Muscle layer of duodenum (tissue), 2 donors: ENCODE results near the gene CAPZA2.
A peak's percentile ranks its signal among the peaks of the same experiment; 100 is the strongest.
"Not testable (repeated sequence)": the region's sequence is repeated elsewhere in the genome, so short reads cannot be mapped to it uniquely, and the experiment has no call there.

Experiments
- H3K27ac ChIP-seq: one replicate; pipeline ENCODE4 v1.7.0; 2013; ENCODE audit warnings: mild to moderate bottlenecking, low read length
- H3K27me3 ChIP-seq: one replicate; pipeline ENCODE4 v1.7.0; 2013; ENCODE audit warnings: low read depth, mild to moderate bottlenecking, control low read depth, low read length
- H3K36me3 ChIP-seq, 2 donors: one replicate each; pipeline ENCODE4 v1.7.0; 2013; ENCODE audit warnings: low read length in 2 of 2, control low read depth in 1 of 2, mild to moderate bottlenecking in 1 of 2; ENCODE audit not compliant: insufficient read depth in 2 of 2, control insufficient read depth in 1 of 2
- H3K4me1 ChIP-seq, 2 donors: one replicate each; pipeline ENCODE4 v1.7.0; 2013; ENCODE audit warnings: low read length in 2 of 2, mild to moderate bottlenecking in 2 of 2, control low read depth in 1 of 2, moderate library complexity in 1 of 2; ENCODE audit not compliant: insufficient read depth in 2 of 2, control insufficient read depth in 1 of 2
- H3K4me3 ChIP-seq, 2 donors: one replicate each; pipeline ENCODE4 v1.7.0; 2013; ENCODE audit warnings: low read length in 2 of 2, low read depth in 1 of 2, mild to moderate bottlenecking in 1 of 2
- H3K9me3 ChIP-seq, 2 donors: one replicate each; pipeline ENCODE4 v1.7.0; 2013; ENCODE audit warnings: low read length in 2 of 2, control low read depth in 1 of 2, mild to moderate bottlenecking in 1 of 2; ENCODE audit not compliant: control insufficient read depth in 1 of 2
- donor health status: healthy.

Gene CAPZA2

DNA sequence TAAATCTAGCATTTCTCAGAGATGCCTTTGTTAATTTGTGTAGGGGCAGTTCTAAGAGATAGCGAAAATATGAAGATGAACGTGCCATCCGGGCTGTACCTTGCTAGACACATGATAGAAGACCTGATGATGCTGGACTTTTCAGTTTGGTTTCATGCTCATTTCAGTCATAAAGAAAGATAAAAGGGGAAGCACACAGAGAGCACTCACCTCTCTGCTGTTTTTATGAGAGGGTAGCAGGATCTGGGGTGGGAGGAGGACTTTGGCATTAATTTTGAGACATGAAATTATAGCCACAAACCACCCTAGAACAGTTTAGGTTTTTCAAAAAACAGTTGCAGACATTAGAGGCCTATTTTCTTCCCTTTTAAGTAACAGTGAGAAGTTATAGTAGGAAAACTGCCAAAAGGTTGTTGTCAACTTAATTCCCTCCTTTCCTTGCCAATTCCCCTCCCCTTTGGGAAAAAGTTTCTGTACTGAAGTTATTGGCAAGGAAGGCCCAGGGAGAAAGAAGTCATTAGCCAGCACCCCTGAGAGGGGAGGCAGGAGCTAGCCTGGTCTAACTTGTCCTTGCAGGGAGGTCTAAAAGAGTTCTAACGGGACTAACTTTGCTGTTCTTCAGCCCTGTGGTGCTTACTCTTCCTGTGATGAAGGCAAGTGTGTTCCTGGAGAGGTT lies 93.6 kb downstream of the CAPZA2 start:
- Histone ChIP-seq H3K9me3 (no peaks in the 10 kb centered on the region), H3K27ac (peak overlapping the region; percentile 33), H3K4me1 (peaks cover 10 to 13% of the 10 kb centered on the region in 2 donors), H3K27me3 (no peaks in the 10 kb centered on the region), H3K36me3 (no peaks in the 10 kb centered on the region), H3K4me3 (no peak overlapping the region)

DNA sequence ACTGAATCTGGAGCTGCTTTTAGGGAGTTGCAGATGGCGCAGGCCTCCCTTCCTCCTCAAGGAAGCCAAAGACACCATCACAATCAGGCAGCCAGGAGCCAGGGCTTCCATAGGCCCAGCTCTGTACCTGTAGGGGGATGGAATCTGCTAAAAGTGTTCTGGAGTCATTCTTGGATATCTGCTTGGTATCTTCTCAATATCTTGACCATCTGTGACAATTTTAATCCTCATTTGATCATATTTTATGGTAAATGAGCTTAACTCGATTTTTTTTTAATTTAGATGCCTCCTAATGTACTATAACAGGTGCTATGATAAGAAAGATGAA lies 94.1 kb downstream of the CAPZA2 start:
- Histone ChIP-seq H3K27ac (peak overlapping the region; percentile 33), H3K4me3 (no peak overlapping the region), H3K36me3 (no peaks in the 10 kb centered on the region), H3K9me3 (no peaks in the 10 kb centered on the region), H3K27me3 (no peaks in the 10 kb centered on the region), H3K4me1 (peaks cover 10 to 13% of the 10 kb centered on the region in 2 donors)

DNA sequence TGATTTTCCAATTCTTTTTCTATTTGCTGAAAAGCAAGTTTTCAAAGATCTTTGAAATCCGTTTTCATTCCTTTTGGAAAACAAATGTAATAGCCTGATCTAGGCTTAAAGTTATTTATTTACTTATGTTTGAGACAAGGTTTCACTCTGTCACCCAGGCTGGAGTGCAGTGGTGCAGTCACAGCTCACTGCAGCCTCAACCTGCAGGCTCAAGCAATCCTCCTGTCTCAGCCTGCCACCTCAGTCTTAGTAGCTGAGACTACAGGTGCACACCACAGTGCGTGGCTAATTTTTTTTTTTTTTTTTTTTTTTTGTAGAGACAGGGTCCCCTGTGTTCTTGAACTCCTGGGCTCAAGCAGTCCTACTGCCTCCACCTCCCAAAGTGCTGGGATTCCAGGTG lies 95.5 kb downstream of the CAPZA2 start:
- H3K27me3 ChIP-seq: no peaks in the 10 kb centered on the region
- H3K9me3 ChIP-seq: no peaks in the 10 kb centered on the region
- H3K4me3 ChIP-seq: no peak overlapping the region
- peaks cover 10 to 13% of the 10 kb centered on the region in 2 donors for H3K4me1 ChIP-seq
- H3K36me3 ChIP-seq: no peaks in the 10 kb centered on the region
- no peak overlapping the region for H3K27ac ChIP-seq

DNA sequence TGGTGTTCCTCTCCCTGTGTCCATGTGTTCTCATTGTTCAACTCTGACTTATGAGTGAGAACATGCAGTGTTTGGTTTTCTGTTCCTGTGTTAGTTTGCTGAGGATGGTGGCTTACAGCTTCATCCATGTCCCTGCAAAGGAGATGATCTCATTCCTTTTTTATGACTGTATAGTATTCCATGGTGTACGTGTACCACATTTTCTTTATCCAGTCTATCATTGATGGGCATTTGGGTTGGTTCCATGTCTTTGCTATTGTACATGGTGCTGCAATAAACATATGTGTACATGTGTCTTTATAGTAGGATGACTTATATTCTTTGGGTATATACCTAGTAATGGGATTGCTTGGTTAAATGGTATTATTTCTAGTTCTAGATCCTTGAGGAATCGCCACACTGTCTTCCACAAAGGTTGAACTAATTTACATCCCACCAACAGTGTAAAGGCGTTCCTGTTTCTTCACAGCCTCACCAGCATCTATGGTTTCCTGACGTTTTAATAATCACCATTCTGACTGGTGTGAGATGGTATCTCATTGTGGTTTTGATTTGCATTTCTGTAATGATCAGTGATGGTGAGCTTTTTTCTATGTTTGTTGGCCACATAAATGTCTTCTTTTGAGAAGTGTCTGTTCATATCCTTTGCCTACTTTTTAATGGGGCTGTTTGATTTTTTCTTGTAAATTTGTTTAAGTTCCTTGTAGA lies 99.7 kb downstream of the CAPZA2 start:
- not testable (repeated sequence) for H3K36me3 ChIP-seq, H3K4me1 ChIP-seq

DNA sequence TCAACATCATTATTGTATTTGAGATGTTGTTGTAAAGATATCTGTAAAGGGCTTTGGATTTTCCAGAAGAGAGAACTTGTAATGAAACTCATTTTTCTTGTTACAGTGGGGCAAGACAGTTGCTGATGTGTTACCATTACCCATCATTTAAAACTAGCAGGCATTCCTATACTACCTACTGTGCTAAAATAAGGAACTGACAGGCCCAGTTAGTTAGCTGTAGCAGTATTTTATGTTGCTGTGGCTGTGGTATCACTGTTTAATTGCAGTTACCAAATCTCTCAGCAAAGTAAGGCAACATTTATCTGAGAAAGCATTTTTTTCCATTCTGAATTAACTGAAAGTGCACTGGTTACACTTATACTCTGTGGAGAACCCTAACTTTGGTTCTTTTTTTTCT lies 100.8 kb downstream of the CAPZA2 start:
- no peaks in the 10 kb centered on the region for H3K4me1 ChIP-seq
- no peaks in the 10 kb centered on the region for H3K36me3 ChIP-seq
- no peak overlapping the region for H3K4me3 ChIP-seq
- no peak overlapping the region for H3K27ac ChIP-seq
- H3K9me3 ChIP-seq: no peaks in the 10 kb centered on the region
- H3K27me3 ChIP-seq: no peaks in the 10 kb centered on the region

More for the DNA sequence above, 99.7 kb downstream of the CAPZA2 start:
- not testable (repeated sequence) for H3K27ac ChIP-seq, H3K27me3 ChIP-seq, H3K4me3 ChIP-seq, H3K9me3 ChIP-seq

DNA sequence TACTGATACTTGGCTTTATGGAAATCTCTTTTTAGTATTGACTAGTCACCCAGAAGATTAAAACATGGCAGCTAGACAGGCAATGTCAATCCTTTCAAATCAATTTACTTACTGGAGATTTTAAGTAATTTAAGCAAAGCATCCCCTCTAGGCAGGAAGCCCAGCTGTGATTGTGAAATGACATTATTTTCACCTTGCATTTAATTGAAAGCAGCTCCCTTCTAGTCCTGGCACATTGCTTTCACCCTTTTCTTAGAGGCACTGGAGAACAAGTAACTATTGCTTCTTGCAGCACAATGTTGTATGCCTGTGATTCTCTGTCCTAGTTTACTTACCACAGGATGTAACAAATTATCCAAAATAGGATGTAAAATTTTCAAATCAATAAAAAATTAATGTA lies 104.2 kb downstream of the CAPZA2 start:
- H3K27me3 ChIP-seq: no peaks in the 10 kb centered on the region
- H3K27ac ChIP-seq: no peak overlapping the region
- H3K4me3 ChIP-seq: no peak overlapping the region
- peaks cover 0 to 5% of the 10 kb centered on the region in 2 donors for H3K4me1 ChIP-seq
- H3K9me3 ChIP-seq: no peaks in the 10 kb centered on the region
- H3K36me3 ChIP-seq: no peaks in the 10 kb centered on the region

DNA sequence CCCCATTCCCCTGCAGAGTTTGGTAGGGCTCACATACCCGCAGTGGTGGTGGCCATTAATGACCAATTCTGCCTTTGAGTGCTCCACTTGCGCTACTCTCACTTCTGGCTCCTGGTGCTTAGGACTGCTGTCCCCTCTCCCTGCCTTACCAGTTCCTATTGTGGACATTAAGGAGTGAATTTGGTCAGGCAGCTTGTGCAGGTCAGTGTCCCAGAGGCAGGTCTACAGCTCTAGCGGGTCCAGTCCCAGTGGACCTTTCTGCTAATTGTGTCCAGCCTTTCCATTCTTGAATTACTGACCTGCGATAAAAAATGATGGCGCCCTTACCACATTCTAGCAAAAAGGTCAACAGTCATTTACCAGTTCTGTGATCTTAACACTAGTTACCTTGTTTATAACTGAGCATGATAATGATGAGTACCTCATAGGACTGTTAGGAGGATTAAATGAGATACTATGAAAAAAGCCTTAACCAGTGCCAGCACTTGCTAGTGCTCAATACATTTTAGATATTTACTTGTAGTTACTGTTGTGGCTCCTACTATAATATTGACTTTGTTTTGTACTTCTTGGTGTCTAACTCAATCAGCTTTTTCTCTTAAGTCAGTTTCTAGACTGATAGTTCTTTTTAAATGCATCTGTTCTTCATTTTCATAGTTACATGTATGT lies 105.0 kb downstream of the CAPZA2 start:
- H3K9me3 ChIP-seq: no peaks in the 10 kb centered on the region
- no peak overlapping the region for H3K4me3 ChIP-seq
- peaks cover 0 to 5% of the 10 kb centered on the region in 2 donors for H3K4me1 ChIP-seq
- H3K36me3 ChIP-seq: no peaks in the 10 kb centered on the region
- H3K27me3 ChIP-seq: no peaks in the 10 kb centered on the region
- no peak overlapping the region for H3K27ac ChIP-seq

DNA sequence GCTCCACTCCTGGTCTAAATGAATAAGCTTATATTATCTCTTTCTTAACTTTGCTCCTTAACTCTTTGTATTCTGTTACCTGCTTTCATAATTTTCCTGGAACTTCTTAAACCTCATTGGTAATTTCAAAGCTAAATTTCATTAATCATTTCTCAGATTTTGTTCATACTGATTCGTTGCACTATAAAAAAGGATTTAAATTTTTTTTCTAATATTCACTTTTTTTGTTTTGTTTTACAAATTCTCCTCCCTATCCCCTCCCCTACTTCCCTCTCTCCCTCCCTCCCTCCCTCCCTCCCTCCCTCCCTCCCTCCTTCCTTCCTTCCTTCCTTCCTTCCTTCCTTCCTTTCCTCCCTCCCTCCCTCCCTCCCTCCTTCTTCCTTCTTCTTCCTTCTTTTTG lies 105.6 kb downstream of the CAPZA2 start:
- H3K9me3 ChIP-seq: no peaks in the 10 kb centered on the region
- H3K4me1 ChIP-seq: peaks cover 0 to 5% of the 10 kb centered on the region in 2 donors
- H3K27ac ChIP-seq: no peak overlapping the region
- no peaks in the 10 kb centered on the region for H3K27me3 ChIP-seq
- H3K36me3 ChIP-seq: no peaks in the 10 kb centered on the region
- no peak overlapping the region for H3K4me3 ChIP-seq

DNA sequence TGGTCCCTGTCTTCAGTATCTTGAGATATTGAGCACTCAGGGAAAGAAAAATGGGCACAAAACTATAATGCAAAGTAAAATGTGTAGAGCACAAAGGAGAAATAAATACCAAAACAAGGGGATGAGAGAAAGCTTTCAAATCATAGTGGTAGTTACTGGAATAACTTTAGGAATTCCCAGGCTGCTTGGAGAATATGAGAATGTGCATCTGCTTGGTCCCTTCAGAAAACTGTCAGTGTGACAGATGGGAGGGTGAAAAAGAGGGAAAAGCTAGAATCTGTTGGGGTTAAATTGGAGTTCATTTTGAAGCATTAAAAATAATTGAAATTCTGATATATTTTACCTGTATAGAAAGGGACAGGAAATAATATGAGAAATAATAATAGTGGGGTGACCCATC lies 106.2 kb downstream of the CAPZA2 start:
- no peaks in the 10 kb centered on the region for H3K9me3 ChIP-seq
- H3K4me3 ChIP-seq: no peak overlapping the region
- no peak overlapping the region for H3K27ac ChIP-seq
- no peaks in the 10 kb centered on the region for H3K36me3 ChIP-seq
- no peaks in the 10 kb centered on the region for H3K27me3 ChIP-seq
- H3K4me1 ChIP-seq: peaks cover 0 to 5% of the 10 kb centered on the region in 2 donors

DNA sequence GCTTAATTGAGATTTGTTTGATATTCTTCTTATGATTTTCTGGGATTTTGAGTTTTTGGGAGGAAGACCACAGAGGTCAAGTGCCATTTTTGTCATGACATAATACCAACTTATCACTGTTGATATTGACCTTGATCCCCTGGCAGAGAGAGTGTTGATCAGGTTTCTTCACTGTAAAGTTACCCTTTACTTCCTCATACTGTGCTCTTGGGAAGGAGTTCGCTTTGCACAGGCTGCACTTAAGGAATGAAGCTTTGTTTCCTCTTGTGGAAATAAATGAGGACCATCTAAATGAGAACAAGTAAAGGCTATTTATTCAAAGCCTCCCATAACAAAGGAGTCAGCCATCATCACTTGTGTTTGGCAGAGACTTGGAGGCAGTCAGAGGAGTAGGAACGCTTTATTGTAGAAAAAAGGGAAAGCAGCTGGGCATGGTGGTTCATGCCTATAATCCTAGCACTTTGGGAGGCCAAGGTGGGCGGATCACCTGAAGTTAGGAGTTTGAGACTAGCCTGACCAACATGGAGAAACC lies 107.0 kb downstream of the CAPZA2 start:
- Histone ChIP-seq H3K9me3 (no peaks in the 10 kb centered on the region), H3K4me3 (no peak overlapping the region), H3K36me3 (no peaks in the 10 kb centered on the region), H3K4me1 (peaks cover 0 to 5% of the 10 kb centered on the region in 2 donors), H3K27ac (no peak overlapping the region), H3K27me3 (no peaks in the 10 kb centered on the region)

DNA sequence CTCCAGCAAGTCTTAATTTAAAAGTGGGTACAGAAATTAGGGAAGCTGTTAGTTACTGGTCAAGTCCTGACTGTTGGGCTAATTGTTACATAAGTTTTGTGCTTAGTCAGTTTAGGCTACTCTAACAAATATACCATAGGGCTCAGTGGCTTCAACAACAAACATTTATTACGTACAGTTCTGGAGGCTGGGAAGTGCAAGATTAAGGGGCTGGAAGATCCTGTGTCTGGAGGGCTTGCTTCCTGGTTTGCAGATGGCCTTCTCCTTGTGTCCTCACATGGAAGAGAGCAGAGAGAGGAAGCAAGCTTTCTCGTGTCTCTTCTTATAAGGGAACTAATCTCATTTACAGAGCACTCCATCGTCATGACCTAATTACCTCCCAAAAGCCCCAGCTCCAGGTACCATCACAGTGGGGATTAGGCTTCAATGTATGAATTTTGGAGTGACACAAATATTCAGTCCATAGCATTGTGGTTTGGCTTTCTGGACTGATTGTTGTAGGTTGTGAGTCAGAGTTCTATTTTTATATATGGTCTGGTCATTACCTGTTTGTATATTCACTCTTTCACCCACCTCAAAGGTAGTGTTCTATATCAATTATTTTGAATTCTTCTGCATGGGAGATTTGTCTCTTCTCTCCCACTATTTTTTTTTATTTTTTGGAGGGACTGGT lies 108.0 kb downstream of the CAPZA2 start:
- Histone ChIP-seq H3K9me3 (no peaks in the 10 kb centered on the region), H3K4me3 (no peak overlapping the region), H3K27ac (no peak overlapping the region), H3K4me1 (peaks cover 0 to 5% of the 10 kb centered on the region in 2 donors), H3K27me3 (no peaks in the 10 kb centered on the region), H3K36me3 (no peaks in the 10 kb centered on the region)
